ENCODE measurements around the gene C1QTNF8.

GRCh38 chr16:1113489-1113888, 17.4 kb upstream of the C1QTNF8 start:
- TF ChIP-seq CTCF (IDR thresholded peaks at IDR 0.05) (no peak), POLR2A (IDR thresholded peaks at IDR 0.05) (no peak)

Data from Peyer's patch (tissue), 4 donors.